ENCODE data around the gene PTPN11.

DNA sequence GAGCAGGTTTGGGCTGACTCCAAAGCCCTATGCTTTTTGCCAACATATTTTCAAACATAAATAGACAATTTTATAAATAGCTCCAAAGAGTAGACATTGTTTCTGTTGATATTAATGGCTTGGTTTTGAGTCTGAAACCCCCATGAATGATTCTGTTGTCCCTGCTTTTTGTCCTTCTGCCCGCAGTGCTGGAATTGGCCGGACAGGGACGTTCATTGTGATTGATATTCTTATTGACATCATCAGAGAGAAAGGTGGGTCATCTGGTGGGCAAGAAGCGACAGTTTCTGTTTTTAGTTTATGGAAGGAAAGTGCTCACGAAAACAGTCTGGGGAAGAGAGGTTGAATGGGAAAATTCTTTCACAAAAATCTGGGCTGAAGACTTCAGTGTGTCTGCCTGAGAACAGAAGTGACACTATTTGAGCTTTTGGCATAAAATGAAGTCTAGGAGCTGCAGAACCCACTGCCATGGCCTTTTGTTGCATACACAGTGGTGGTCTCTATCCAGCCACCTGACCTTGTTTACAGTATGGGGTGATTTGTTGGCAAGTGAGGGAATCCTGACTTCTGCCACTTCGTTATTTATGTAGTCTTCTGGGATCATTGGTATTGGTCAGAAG lies 69.6 kb downstream of the PTPN11 start:
- TF ChIP-seq, protein P1, sequence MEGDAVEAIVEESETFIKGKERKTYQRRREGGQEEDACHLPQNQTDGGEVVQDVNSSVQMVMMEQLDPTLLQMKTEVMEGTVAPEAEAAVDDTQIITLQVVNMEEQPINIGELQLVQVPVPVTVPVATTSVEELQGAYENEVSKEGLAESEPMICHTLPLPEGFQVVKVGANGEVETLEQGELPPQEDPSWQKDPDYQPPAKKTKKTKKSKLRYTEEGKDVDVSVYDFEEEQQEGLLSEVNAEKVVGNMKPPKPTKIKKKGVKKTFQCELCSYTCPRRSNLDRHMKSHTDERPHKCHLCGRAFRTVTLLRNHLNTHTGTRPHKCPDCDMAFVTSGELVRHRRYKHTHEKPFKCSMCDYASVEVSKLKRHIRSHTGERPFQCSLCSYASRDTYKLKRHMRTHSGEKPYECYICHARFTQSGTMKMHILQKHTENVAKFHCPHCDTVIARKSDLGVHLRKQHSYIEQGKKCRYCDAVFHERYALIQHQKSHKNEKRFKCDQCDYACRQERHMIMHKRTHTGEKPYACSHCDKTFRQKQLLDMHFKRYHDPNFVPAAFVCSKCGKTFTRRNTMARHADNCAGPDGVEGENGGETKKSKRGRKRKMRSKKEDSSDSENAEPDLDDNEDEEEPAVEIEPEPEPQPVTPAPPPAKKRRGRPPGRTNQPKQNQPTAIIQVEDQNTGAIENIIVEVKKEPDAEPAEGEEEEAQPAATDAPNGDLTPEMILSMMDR (IDR thresholded peaks at IDR 0.05), result no peak
- TF ChIP-seq POLR2A (IDR thresholded peaks at IDR 0.05), result no peak

Data from adrenal gland (tissue), 5 donors.